Measurements from ENCODE around the gene GALNT5. TPM values are rescaled to one million over a fixed set of nuclear protein-coding genes. Genes with fewer than 3 reads are reported as not detected.

GALNT5 gene
- total RNA-seq, 1 donor from 2014 or later: 2.2 TPM

- H3K4me1 Mint-ChIP-seq (ENCODE audit: low read depth, unreplicated experiment): peaks cover 16% of the 10 kb centered on the region
- H3K27me3 Mint-ChIP-seq (ENCODE audit: low read depth, unreplicated experiment): no peaks in the 10 kb centered on the region
- H3K4me2 ChIP-seq (ENCODE audit: low read length): peak overlapping the region; percentile 92
Measured at GRCh38 chr2:157260533-157261198, 3.2 kb downstream of the GALNT5 start.

GRCh38 chr2:157261199-157261782 is 3.8 kb downstream of the GALNT5 start:
- H3K4me2 ChIP-seq (ENCODE audit: low read length): peak overlapping the region; percentile 92
- no peak overlapping the region for H3K27ac Mint-ChIP-seq (ENCODE audit: unreplicated experiment)
- no peaks in the 10 kb centered on the region for H3K27me3 Mint-ChIP-seq (ENCODE audit: low read depth, unreplicated experiment)
- H3K9me3 ChIP-seq (ENCODE audit: insufficient read depth, low read depth, low read length): no peaks in the 10 kb centered on the region
- peaks cover 37% of the 10 kb centered on the region for H3K4me1 ChIP-seq (ENCODE audit: insufficient read depth, low read length)
- no peaks in the 10 kb centered on the region for H3K27me3 ChIP-seq (ENCODE audit: insufficient read depth, low read length)
- DNase-seq (ENCODE audit: low read depth) (peak; percentile 82), FAIRE-seq (no peak)
- H3K4me3 ChIP-seq (ENCODE audit: insufficient read depth, low read depth, low read length): peak overlapping the region; percentile 35
- H4K20me1 ChIP-seq (ENCODE audit: insufficient read depth, low read length): no peaks in the 10 kb centered on the region
- no peak overlapping the region for H3K4me3 Mint-ChIP-seq (ENCODE audit: unreplicated experiment)
- no peaks in the 10 kb centered on the region for H3K36me3 ChIP-seq (ENCODE audit: insufficient read depth, low read length)
- H3K36me3 Mint-ChIP-seq (ENCODE audit: low read depth, unreplicated experiment): no peaks in the 10 kb centered on the region
- peak overlapping the region; percentile 38 for H3K27ac ChIP-seq (ENCODE audit: low read depth, low read length)
- H3K9ac ChIP-seq (ENCODE audit: low read length): peak overlapping the region; percentile 17
- peak overlapping the region; percentile 19 for H2AFZ ChIP-seq (ENCODE audit: low read depth, low read length)
- peaks cover 2% of the 10 kb centered on the region for H3K9me3 Mint-ChIP-seq (ENCODE audit: unreplicated experiment)
- H3K4me1 Mint-ChIP-seq (ENCODE audit: low read depth, unreplicated experiment): peaks cover 16% of the 10 kb centered on the region
- TF ChIP-seq EZH2 (IDR thresholded peaks at IDR 0.05; ENCODE audit: insufficient read depth, low read length): no peak
- no peak for TF ChIP-seq CTCF (IDR thresholded peaks at IDR 0.05; ENCODE audit: insufficient read depth, low read depth, low read length)
- peaks cover 11% of the 10 kb centered on the region for H3K79me2 ChIP-seq (ENCODE audit: insufficient read depth, low read length)

More at GRCh38 chr2:157260533-157261198, 3.2 kb downstream of the GALNT5 start:
- H3K9ac ChIP-seq (ENCODE audit: low read length): peak overlapping the region; percentile 17
- no peaks in the 10 kb centered on the region for H3K27me3 ChIP-seq (ENCODE audit: insufficient read depth, low read length)
- no peaks in the 10 kb centered on the region for H4K20me1 ChIP-seq (ENCODE audit: insufficient read depth, low read length)
- no peaks in the 10 kb centered on the region for H3K36me3 ChIP-seq (ENCODE audit: insufficient read depth, low read length)
- H3K27ac ChIP-seq (ENCODE audit: low read depth, low read length): peak overlapping the region; percentile 38
- FAIRE-seq (no peak), DNase-seq (ENCODE audit: low read depth) (no peak)
- H3K27ac Mint-ChIP-seq (ENCODE audit: unreplicated experiment): no peak overlapping the region
- no peak overlapping the region for H3K4me3 Mint-ChIP-seq (ENCODE audit: unreplicated experiment)
- peaks cover 37% of the 10 kb centered on the region for H3K4me1 ChIP-seq (ENCODE audit: insufficient read depth, low read length)
- H3K79me2 ChIP-seq (ENCODE audit: insufficient read depth, low read length): peaks cover 5% of the 10 kb centered on the region
- no peaks in the 10 kb centered on the region for H3K9me3 ChIP-seq (ENCODE audit: insufficient read depth, low read depth, low read length)
- peaks cover 2% of the 10 kb centered on the region for H3K9me3 Mint-ChIP-seq (ENCODE audit: unreplicated experiment)
- H3K4me3 ChIP-seq (ENCODE audit: insufficient read depth, low read depth, low read length): peak overlapping the region; percentile 35
- no peaks in the 10 kb centered on the region for H3K36me3 Mint-ChIP-seq (ENCODE audit: low read depth, unreplicated experiment)
- TF ChIP-seq EZH2 (IDR thresholded peaks at IDR 0.05; ENCODE audit: insufficient read depth, low read length) (no peak), CTCF (IDR thresholded peaks at IDR 0.05; ENCODE audit: insufficient read depth, low read depth, low read length) (no peak)
- peak overlapping the region; percentile 19 for H2AFZ ChIP-seq (ENCODE audit: low read depth, low read length)

GRCh38 chr2:157262248-157262647 is 4.7 kb downstream of the GALNT5 start:
- Mint-ChIP-seq H3K27me3 (ENCODE audit: low read depth, unreplicated experiment) (no peaks in the 10 kb centered on the region), H3K4me1 (ENCODE audit: low read depth, unreplicated experiment) (peaks cover 15% of the 10 kb centered on the region), H3K36me3 (ENCODE audit: low read depth, unreplicated experiment) (no peaks in the 10 kb centered on the region), H3K4me3 (ENCODE audit: unreplicated experiment) (no peak overlapping the region), H3K9me3 (ENCODE audit: unreplicated experiment) (peaks cover 2% of the 10 kb centered on the region), H3K27ac (ENCODE audit: unreplicated experiment) (no peak overlapping the region)
- DNase-seq (ENCODE audit: low read depth): no peak
- Histone ChIP-seq H3K9ac (ENCODE audit: low read length) (no peak overlapping the region), H3K4me3 (ENCODE audit: insufficient read depth, low read depth, low read length) (no peak overlapping the region), H3K4me2 (ENCODE audit: low read length) (no peak overlapping the region), H3K79me2 (ENCODE audit: insufficient read depth, low read length) (peaks cover 12% of the 10 kb centered on the region), H3K27me3 (ENCODE audit: insufficient read depth, low read length) (no peaks in the 10 kb centered on the region), H2AFZ (ENCODE audit: low read depth, low read length) (no peak overlapping the region), H3K9me3 (ENCODE audit: insufficient read depth, low read depth, low read length) (no peaks in the 10 kb centered on the region), H4K20me1 (ENCODE audit: insufficient read depth, low read length) (no peaks in the 10 kb centered on the region), H3K4me1 (ENCODE audit: insufficient read depth, low read length) (peaks cover 32% of the 10 kb centered on the region), H3K36me3 (ENCODE audit: insufficient read depth, low read length) (no peaks in the 10 kb centered on the region), H3K27ac (ENCODE audit: low read depth, low read length) (no peak overlapping the region)
- TF ChIP-seq CTCF (IDR thresholded peaks at IDR 0.05; ENCODE audit: insufficient read depth, low read depth, low read length): no peak
- no peak for TF ChIP-seq EZH2 (IDR thresholded peaks at IDR 0.05; ENCODE audit: insufficient read depth, low read length)
- no peak for FAIRE-seq
